Loucy (cell line): ENCODE measurements around the gene GFI1.

Source experiments
- H2AFZ ChIP-seq: fragments of 200-600 bp; sonication (generic); 2 replicates; pipeline ENCODE4 v1.6.0; 2016; ENCODE audit warnings: antibody characterized with exemption, mild to moderate bottlenecking, low read length, moderate library complexity
- H3F3A ChIP-seq: fragments of 200-600 bp; 2 replicates; pipeline ENCODE4 v1.6.0; 2016; ENCODE audit warnings: antibody characterized with exemption, low read depth, mild to moderate bottlenecking
- H3K27me3 ChIP-seq: fragments of 200-600 bp; sonication (generic); 2 replicates; pipeline ENCODE4 v1.6.1; 2014; ENCODE audit warnings: low read length, mild to moderate bottlenecking; ENCODE audit not compliant: insufficient read depth, poor library complexity, severe bottlenecking
- H3K36me3 ChIP-seq: fragments of 200-600 bp; sonication (generic); 2 replicates; pipeline ENCODE4 v1.6.1; 2016; ENCODE audit warnings: low read length; ENCODE audit not compliant: insufficient read depth
- H3K4me1 ChIP-seq: fragments of 200-600 bp; sonication (generic); 2 replicates; pipeline ENCODE4 v1.5.1; 2014; ENCODE audit warnings: low read length, mild to moderate bottlenecking; ENCODE audit not compliant: insufficient read depth, poor library complexity, severe bottlenecking
- H3K4me2 ChIP-seq: fragments of 200-600 bp; sonication (generic); 2 replicates; pipeline ENCODE4 v1.6.0; 2014; ENCODE audit warnings: antibody characterized with exemption, low read length, low read depth, mild to moderate bottlenecking; ENCODE audit not compliant: poor library complexity, severe bottlenecking
- H3K4me3 ChIP-seq: fragments of 200-600 bp; sonication (generic); 2 replicates; pipeline ENCODE4 v1.5.1; 2014; ENCODE audit warnings: low read length, mild to moderate bottlenecking, mixed read lengths; ENCODE audit not compliant: poor library complexity, severe bottlenecking
- H3K79me2 ChIP-seq: fragments of 200-600 bp; sonication (generic); 2 replicates; pipeline ENCODE4 v1.6.1; 2014; ENCODE audit warnings: low read length; ENCODE audit not compliant: insufficient read depth
- H3K9ac ChIP-seq: fragments of 200-600 bp; sonication (generic); 2 replicates; pipeline ENCODE4 v1.6.0; 2014; ENCODE audit warnings: mild to moderate bottlenecking, low read depth, low read length, moderate library complexity; ENCODE audit not compliant: poor library complexity, severe bottlenecking
- H3K9me2 ChIP-seq: fragments of 200-600 bp; sonication (generic); replicated peaks from 2 replicates; pipeline ENCODE4 v1.6.1; 2016; ENCODE audit warnings: low read depth, low read length, mixed read lengths
- H3K9me3 ChIP-seq: fragments of 200-600 bp; sonication (generic); 2 replicates; pipeline ENCODE4 v1.6.1; 2014; ENCODE audit warnings: mild to moderate bottlenecking, antibody characterized with exemption, low read length, low read depth; ENCODE audit not compliant: insufficient read depth
- H4K20me1 ChIP-seq: fragments of 200-600 bp; sonication (generic); 2 replicates; pipeline ENCODE4 v1.6.0; 2014; ENCODE audit warnings: antibody characterized with exemption, low read length, mild to moderate bottlenecking; ENCODE audit not compliant: insufficient read depth, poor library complexity, severe bottlenecking
- CTCF ChIP-seq: fragments of 200-600 bp; sonication (generic); conservative IDR thresholded peaks from 2 replicates; pipeline ENCODE4 v1.5.1; 2014; ENCODE audit warnings: mild to moderate bottlenecking, antibody characterized with exemption, low read length
- EZH2phosphoT487 ChIP-seq: fragments of 200-600 bp; IDR thresholded peaks from 2 replicates; pipeline ENCODE4 v1.6.1; 2018; ENCODE audit warnings: antibody characterized with exemption, mild to moderate bottlenecking, moderate library complexity, borderline replicate concordance

Gene GFI1

DNA sequence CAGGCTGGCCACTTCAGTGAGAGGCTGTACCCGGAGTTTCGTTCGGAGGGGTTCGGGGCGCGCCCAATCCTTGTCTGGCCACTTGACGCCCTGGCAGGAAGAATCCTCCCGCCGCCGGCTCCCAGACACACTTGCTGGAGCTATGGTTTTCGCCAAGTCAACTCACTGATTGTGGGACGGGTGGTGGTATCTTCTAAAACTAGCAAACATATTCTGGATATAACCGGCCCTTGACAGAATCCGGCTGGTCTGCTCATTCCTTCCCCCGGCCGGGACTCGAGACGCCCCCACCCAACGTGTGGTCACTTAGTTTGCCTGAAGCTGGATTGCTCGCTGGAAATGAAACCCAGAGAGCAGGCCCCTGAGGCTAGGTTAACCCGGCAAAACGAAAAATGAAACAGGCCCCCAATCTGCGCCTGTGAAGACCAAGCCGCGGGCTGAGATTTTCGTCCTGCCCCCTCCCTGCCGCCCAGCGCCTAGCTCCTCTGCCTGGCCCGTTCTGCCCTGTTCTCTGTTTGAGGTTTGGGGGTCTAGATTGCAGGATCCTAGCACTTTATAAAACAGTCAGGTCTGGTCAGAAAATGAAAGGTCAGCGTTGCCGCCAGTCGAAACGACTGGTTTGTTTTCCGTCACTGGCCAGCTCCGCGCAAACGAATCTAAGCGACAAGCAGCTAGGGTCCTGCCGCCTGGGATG lies 4.6 kb downstream of the GFI1 start:
- peak overlapping the region; percentile 85 for H3K9ac ChIP-seq

DNA sequence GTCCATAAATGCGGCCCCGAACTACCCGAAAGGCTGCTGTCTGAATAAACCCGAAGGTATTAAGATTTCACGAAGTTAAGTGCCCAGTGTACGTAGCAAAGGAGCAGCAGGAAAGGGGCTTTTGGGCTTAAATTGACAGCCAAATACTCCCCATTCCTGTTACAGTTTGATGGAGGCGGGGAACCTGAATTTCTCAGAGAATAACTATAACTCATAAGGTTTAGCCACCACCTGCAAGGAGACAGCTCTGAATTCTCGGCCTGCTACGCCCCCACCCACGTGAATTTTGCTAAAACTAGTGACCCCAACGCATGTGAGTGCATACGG lies 5.2 kb downstream of the GFI1 start:
- Histone ChIP-seq H3K9me3 (no peaks in the 10 kb centered on the region), H3K27me3 (no peaks in the 10 kb centered on the region), H3K4me3 (no peak overlapping the region), H3K9me2 (no peaks in the 10 kb centered on the region), H3K79me2 (peaks cover 36% of the 10 kb centered on the region), H2AFZ (no peak overlapping the region), H3K9ac (no peak overlapping the region), H3K4me2 (peak overlapping the region; percentile 95), H4K20me1 (no peaks in the 10 kb centered on the region), H3K36me3 (peaks cover 3% of the 10 kb centered on the region; the same call in 1 of the 2 replicates), H3K4me1 (peaks cover 40% of the 10 kb centered on the region), H3F3A (0 out of 2 replicates have a peak, but pooled peaks cover 2% of the 10 kb centered on the region)
- TF ChIP-seq CTCF (no peak), EZH2phosphoT487 (no peak)

More for the DNA sequence above, 4.6 kb downstream of the GFI1 start:
- Histone ChIP-seq H3K4me2 (peak overlapping the region; percentile 95), H3K9me3 (no peaks in the 10 kb centered on the region), H3K9me2 (no peaks in the 10 kb centered on the region), H4K20me1 (no peaks in the 10 kb centered on the region), H3K36me3 (peaks cover 3% of the 10 kb centered on the region; the same call in 1 of the 2 replicates), H3K4me1 (peaks cover 34% of the 10 kb centered on the region), H2AFZ (no peak overlapping the region), H3K27me3 (no peaks in the 10 kb centered on the region), H3K4me3 (peak overlapping the region; percentile 90), H3F3A (0 out of 2 replicates have a peak, but pooled peaks cover 2% of the 10 kb centered on the region), H3K79me2 (peaks cover 36% of the 10 kb centered on the region)
- TF ChIP-seq CTCF (no peak), EZH2phosphoT487 (no peak)

GRCh38 chr1:92480813-92481598 lies 5.7 kb downstream of the GFI1 start:
- no peaks in the 10 kb centered on the region for H3K9me2 ChIP-seq
- peak overlapping the region; percentile 95 for H3K4me2 ChIP-seq
- no peaks in the 10 kb centered on the region for H3K9me3 ChIP-seq
- H3F3A ChIP-seq: 0 out of 2 replicates have a peak, but pooled peaks cover 1% of the 10 kb centered on the region
- no peak overlapping the region for H2AFZ ChIP-seq
- peaks cover 3% of the 10 kb centered on the region; the same call in 1 of the 2 replicates for H3K36me3 ChIP-seq
- H3K4me1 ChIP-seq: peaks cover 45% of the 10 kb centered on the region
- no peaks in the 10 kb centered on the region for H4K20me1 ChIP-seq
- TF ChIP-seq EZH2phosphoT487 (no peak), CTCF (no peak)
- H3K27me3 ChIP-seq: no peaks in the 10 kb centered on the region
- H3K9ac ChIP-seq: no peak overlapping the region
- peaks cover 36% of the 10 kb centered on the region for H3K79me2 ChIP-seq
- no peak overlapping the region for H3K4me3 ChIP-seq
